Effector CD8-positive, alpha-beta T cell (primary cell): ENCODE data around the gene SPON1.
"Not testable (repeated sequence)": the region's sequence is repeated elsewhere in the genome, so short reads cannot be mapped to it uniquely, and the experiment has no call there.

ENCODE experiments used
- DNase-seq: peaks from one replicate; lab custom pipeline; 2025; lab: John Stamatoyannopoulos, UW

The SPON1 gene

GRCh38 chr11:14124886-14125285, 162.4 kb downstream of the SPON1 start:
- DNase-seq: no peak

DNA sequence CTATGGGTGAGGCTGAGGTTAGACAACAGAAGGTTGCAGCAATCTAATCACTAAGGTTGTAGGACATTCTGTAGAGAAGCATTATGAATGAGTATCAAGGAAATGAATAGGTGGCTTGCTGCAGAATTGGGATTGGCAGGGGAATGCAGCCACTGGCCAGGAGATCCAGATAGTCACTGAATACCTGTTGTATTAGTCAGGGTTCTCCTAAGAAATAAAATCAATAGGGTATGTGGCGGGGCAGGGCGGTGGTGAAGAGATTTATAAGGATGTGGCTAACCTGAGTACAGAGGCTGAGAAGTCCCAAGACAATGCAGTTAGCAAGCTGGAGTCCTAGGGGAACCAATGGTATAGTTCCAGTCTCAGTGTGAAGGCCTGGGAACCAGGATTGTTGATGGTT, 163.0 kb downstream of the SPON1 start:
- DNase-seq: no peak

GRCh38 chr11:14127679-14128078, 165.2 kb downstream of the SPON1 start:
- no peak for DNase-seq

- DNase-seq: no peak
Observed at GRCh38 chr11:14132312-14132711, 169.8 kb downstream of the SPON1 start.

DNA sequence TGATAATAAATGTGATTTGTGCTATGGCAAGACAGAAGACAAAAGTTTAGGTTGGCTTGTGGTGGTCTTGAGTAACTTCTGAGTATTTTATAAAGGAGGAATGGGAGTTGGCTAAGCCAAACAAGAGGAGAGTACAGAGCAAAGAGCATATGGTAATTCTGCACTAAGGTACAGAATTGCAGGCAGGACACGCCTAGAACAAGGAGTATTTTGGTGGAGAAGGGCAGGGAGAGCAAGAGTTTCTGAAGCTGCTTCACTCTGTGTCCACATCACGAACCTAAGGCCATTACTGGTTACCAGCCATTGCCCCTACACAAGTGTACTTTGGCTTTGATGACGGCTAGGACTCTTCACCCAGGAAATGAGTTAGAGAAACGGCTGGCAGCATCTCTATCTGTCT, 170.9 kb downstream of the SPON1 start:
- no peak for DNase-seq

DNA sequence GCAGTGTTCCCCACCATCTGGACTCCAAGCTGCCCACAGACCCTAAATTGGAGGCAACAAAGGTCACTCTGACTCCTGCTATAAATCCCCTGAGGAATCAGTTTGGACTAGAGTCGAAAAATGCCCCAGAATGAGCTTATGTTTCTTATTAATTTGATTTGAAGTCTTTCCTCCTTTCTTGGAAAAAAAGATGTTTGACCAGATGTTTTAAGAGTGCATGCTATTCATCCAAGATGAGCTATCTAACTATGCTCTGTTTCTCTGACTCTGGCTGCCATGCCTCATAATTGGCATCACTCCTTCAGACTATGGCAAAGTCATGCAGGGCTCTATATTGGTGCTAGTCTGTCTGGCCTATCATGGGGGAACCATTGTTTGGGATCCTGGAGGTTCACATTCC, 174.0 kb downstream of the SPON1 start:
- DNase-seq: no peak

- no peak for DNase-seq
Observed at GRCh38 chr11:14137284-14137683, 174.8 kb downstream of the SPON1 start.

DNA sequence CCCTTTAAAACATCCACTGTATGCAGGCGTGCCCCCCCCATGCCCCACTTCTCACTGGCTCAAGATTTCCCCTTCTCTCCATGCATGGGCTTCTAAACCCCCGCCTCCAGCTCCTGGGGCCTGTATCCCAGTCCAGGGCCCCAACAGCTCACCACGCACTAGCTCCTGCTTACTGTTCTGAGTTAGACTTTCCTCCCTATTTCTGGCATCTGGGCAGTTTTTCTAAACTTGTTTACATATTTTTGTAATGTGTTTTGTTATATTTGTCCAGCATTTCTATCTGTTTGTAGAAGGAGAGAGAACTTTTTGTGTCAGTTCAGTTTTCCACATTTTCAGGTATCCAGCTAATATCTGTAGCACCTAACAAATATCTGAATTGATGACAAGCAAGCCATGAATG, 178.5 kb downstream of the SPON1 start:
- DNase-seq: no peak

GRCh38 chr11:14141676-14142075, 179.2 kb downstream of the SPON1 start:
- no peak for DNase-seq

- DNase-seq: no peak
Observed at GRCh38 chr11:14144934-14145333, 182.4 kb downstream of the SPON1 start.

GRCh38 chr11:14148653-14149273, 186.2 kb downstream of the SPON1 start:
- DNase-seq: no peak

- DNase-seq: no peak
Observed at GRCh38 chr11:14149683-14150082, 187.2 kb downstream of the SPON1 start.

DNA sequence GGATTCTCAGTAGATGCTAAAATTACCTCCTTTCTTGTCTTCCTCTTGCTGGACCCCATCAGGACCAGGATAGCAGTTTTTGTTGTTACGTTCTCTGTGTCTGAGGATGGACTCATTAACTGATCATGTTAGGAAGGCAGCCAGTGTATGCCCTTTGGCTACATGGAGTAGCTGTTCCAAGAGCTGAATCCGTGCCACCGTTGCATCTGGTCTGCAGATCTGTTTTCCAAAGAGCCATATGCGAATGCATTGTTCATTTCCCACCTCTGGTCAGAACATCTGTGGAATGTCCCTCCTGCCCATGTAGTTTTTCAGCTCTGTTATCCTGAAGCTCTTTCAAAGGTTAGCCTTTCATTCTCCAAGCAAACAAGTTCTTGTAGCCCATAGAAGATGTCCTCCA, 188.4 kb downstream of the SPON1 start:
- no peak for DNase-seq

DNA sequence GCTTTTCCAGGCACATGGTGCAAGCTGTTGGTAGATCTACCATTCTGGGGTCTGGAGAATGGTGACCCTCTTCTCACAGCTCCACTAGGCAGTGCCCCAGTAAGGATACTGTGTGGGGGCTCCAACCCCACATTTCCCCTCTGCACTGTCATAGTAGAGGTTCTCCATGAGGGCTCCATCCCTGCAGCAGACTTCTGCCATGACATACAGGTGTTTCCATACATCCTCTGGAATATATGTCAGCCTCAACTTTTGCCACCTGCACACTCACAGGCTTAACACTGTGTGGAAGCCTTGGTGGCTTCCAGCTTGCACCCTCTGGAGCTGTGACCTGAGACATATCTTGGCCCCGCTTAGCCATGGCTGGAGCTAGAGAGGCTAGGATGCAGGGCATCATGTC, 191.6 kb downstream of the SPON1 start:
- DNase-seq: not testable (repeated sequence)

GRCh38 chr11:14158393-14158792, 195.9 kb downstream of the SPON1 start:
- DNase-seq: no peak

- no peak for DNase-seq
Observed at GRCh38 chr11:14163576-14163975, 201.1 kb downstream of the SPON1 start.

- not testable (repeated sequence) for DNase-seq
Observed at GRCh38 chr11:14173679-14174078, 211.2 kb downstream of the SPON1 start.

GRCh38 chr11:14179116-14179820, 216.7 kb downstream of the SPON1 start:
- no peak for DNase-seq

GRCh38 chr11:14181121-14181520, 218.6 kb downstream of the SPON1 start:
- DNase-seq: no peak

GRCh38 chr11:14182833-14183364, 220.4 kb downstream of the SPON1 start:
- no peak for DNase-seq

DNA sequence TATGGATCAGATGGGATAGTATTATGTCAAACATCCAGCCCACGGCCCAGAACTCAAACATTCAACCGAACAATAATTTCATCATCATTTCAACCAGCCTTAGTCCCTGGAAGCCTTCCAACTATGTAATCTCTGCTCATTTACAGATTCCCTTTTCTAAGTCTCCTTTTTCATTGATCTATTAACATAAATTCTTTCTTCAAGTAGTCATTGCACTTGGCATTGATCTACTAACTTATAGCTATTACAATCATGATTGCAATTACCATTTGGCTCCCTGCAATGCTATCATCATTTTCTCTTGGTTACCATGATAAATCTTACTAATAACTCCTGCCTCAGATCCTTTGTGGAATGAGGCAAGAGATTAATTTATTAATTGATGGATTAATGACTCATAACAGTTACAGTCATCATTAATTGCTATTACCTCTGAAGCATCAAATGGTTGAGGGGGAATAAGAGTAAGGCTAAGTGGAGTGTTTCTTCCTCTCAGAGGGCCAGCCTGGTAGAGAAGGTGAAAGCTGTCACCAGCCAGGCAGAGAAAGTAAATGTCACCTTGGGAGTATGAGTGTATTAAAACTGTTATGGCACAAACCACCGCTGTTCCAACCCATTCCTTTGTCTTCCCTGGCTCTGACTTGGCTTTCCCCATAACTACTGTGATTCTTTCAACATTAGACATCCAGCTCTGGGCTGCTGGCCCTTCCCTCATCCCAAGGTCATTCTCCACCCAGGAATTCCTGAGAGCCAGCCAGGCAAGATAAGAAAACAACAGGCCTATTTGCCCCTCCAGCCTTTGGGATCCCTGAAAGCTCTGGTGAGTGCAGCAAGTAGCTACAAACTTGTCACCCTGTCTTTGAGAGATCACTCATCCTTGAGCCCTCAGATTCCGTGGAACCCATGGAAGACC, 221.8 kb downstream of the SPON1 start:
- DNase-seq: no peak

DNA sequence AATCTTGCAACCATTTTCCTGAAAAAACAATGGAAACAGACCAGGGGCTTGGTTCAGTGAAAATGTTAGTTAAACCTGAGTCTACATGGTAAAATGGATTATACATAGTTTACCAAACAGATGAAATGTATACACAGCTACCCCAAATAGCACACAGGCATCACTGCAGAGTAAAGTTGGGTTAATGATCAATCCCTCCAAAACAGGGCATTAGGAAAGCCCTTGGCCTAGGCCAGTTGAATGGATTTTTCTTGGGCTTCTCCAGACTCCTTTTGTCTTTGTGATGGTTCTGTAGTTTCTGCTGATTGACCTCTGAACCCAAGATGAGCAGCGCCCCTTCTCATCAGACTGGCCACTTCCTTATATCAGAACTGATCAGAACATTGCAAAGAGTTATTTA, 222.9 kb downstream of the SPON1 start:
- no peak for DNase-seq
